Measurements from ENCODE around the gene FHIT.

Gene FHIT

DNA sequence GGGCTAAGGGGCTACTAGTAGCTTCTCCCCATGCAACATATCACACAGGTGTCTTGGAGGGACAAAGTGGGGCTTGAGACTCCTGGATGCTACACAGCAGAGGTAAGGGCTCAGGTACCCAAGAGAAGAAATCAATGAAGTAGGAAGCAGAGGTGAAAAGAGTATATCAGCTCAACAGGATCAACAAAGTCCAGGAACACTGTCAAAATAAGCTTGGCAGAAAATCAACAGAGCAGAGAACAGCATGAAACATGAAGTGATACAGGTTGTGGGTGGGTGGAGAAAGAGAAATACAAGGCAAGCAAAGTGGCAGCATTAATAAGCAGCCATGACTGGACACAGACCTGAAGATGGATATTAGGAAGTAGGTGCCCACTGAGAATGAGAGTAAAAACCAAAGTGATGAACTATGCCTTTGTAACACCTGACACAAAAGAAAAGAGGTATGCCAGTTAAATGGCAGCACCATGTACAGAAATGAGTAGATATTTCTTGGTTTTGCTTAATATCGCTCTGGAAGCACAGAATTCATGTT lies 637.4 kb downstream of the FHIT start:
- in situ Hi-C loops (cut with MboI; ENCODE audit: low sequenced_read_pairs, unreplicated experiment) = no loop called here
- DNase-seq (ENCODE audit: low spot score) = no peak
- TF ChIP-seq, protein P1, sequence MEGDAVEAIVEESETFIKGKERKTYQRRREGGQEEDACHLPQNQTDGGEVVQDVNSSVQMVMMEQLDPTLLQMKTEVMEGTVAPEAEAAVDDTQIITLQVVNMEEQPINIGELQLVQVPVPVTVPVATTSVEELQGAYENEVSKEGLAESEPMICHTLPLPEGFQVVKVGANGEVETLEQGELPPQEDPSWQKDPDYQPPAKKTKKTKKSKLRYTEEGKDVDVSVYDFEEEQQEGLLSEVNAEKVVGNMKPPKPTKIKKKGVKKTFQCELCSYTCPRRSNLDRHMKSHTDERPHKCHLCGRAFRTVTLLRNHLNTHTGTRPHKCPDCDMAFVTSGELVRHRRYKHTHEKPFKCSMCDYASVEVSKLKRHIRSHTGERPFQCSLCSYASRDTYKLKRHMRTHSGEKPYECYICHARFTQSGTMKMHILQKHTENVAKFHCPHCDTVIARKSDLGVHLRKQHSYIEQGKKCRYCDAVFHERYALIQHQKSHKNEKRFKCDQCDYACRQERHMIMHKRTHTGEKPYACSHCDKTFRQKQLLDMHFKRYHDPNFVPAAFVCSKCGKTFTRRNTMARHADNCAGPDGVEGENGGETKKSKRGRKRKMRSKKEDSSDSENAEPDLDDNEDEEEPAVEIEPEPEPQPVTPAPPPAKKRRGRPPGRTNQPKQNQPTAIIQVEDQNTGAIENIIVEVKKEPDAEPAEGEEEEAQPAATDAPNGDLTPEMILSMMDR (IDR thresholded peaks at IDR 0.05; ENCODE audit: borderline replicate concordance, control extremely low read depth, extremely low read depth, insufficient read depth, missing control alignments) = no peak

DNA sequence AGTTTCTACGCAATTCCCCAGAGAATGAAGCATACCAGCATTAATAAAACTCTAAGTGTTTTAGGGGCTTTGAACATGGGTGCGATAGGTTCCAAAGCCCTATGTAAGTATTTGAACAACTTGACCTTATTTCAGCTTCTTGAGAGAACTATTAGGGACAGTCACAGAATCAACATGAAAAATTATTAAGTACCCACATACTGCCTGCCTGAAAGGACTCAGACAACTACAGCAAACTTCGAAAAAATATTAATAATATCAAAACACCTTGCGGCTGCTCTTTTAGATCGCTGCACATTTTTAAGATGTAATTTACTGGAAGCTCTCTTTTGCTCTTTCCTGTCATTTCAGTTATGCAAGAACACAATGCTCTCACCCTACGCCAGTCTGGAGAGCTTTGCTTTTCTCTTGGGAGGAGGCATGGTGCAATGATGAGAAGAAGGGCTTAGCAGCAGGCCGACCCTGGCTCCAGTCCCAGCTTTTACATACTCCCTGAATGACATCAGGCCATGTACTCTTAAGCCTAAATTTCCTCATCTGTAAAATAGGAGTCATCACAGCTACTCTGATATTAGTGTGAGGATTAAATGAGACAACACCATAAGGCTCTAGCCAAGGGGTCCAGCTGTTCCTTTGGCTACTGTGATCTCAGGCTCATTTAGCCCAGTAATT lies 640.7 kb downstream of the FHIT start:
- in situ Hi-C loops (cut with MboI; ENCODE audit: low sequenced_read_pairs, unreplicated experiment) = no loop called here
- TF ChIP-seq, protein P1 (IDR thresholded peaks at IDR 0.05; ENCODE audit: borderline replicate concordance, control extremely low read depth, extremely low read depth, insufficient read depth, missing control alignments) = no peak
- no peak for DNase-seq (ENCODE audit: low spot score)

DNA sequence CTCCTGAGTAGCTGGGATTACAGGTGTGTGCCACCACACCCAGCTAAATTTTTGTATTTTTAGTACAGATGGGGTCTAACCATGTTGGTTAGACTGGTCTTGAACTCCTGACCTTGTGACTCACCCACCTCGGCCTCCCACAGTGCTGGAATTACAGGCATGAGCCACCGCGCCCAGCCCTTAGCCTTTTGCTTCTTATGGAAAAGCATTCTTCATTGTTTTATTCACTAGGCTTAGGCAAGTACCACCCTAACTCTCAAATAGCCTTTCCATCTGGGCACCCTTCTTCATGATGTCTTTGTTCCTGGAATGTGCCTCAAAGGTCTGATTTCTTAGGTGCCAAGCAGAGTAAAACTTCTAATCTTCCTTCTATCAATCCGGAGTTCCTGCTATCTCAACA lies 641.8 kb downstream of the FHIT start:
- DNase-seq (ENCODE audit: low spot score) = no peak
- TF ChIP-seq, protein P1 (IDR thresholded peaks at IDR 0.05; ENCODE audit: borderline replicate concordance, control extremely low read depth, extremely low read depth, insufficient read depth, missing control alignments) = no peak
- in situ Hi-C loops (cut with MboI; ENCODE audit: low sequenced_read_pairs, unreplicated experiment) = no loop called here

DNA sequence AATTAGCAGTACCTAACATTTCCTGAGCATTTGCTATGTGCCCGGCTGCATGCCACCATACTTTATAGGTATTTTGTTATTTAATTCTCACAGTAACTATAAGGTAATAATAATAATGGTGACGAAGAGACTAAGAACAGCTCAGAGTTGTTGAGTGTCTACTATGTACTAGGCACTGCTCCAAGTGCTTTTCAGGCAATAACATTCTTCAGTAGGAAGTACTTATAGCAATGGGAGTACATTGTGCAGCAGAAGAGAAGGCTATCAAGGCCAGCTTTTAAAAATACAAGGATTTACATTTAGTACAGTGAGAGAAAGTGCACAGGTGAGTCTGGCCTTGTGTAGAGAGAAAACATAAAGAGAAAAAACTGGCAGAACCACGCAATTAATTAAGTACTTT lies 647.4 kb downstream of the FHIT start:
- TF ChIP-seq, protein P1 (IDR thresholded peaks at IDR 0.05; ENCODE audit: borderline replicate concordance, control extremely low read depth, extremely low read depth, insufficient read depth, missing control alignments) = no peak
- DNase-seq (ENCODE audit: low spot score) = no peak
- in situ Hi-C loops (cut with MboI; ENCODE audit: low sequenced_read_pairs, unreplicated experiment) = no loop called here

DNA sequence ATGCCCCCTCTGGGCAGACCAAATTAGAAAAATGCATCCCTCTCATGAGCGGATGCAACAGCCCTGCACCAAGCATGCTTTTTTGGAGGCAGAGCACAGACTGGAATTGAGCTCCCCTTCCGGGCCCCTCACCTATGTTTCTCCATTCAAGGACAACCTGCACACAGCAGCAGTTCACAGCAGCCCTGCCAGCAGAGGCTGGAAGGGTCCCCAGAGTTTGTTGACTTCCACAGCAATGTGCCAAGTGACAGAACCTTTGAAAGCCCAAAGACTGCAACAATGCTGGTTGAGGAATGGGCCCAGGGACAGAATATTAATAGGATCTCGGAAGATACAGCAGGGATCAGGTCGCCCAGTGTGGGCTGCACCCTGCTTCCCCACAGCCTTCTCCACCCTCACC lies 650.4 kb downstream of the FHIT start:
- no peak for DNase-seq (ENCODE audit: low spot score)
- TF ChIP-seq, protein P1 (IDR thresholded peaks at IDR 0.05; ENCODE audit: borderline replicate concordance, control extremely low read depth, extremely low read depth, insufficient read depth, missing control alignments) = no peak
- in situ Hi-C loops (cut with MboI; ENCODE audit: low sequenced_read_pairs, unreplicated experiment) = no loop called here

DNA sequence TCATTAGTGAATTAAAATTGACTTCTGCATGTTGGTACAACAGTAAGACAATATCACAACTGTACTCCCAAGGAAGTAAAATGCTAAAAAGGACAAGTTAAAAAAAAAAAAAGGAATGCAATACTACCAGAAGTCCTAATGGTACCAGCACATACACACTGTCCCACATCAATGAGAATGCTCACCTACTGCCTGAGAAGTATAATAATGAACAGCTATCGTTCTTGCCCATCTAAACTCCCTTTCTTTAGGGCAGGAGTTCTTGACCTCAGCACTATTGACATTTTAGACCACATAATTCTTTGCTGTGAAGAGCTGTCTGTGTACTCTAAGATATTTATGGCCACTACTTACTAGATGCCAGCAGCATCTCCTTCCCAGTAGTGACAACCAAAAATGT lies 651.7 kb downstream of the FHIT start:
- TF ChIP-seq, protein P1 (IDR thresholded peaks at IDR 0.05; ENCODE audit: borderline replicate concordance, control extremely low read depth, extremely low read depth, insufficient read depth, missing control alignments) = no peak
- DNase-seq (ENCODE audit: low spot score) = no peak
- in situ Hi-C loops (cut with MboI; ENCODE audit: low sequenced_read_pairs, unreplicated experiment) = no loop called here
